ENCODE results near the gene KCNIP1. TPM values are rescaled to one million over a fixed set of nuclear protein-coding genes. Genes with fewer than 3 reads are reported as not detected.

Gene KCNIP1
- total and polyA plus RNA-seq, 2 of the 8 experiments (the other 6 are each of a cell fraction or from before 2014, with no cell fraction given) = 0.52 to 0.83 TPM

- Histone ChIP-seq H3K4me1 (replicated peaks in 1 of 4; ENCODE audit: control insufficient read depth in 3 of 4, insufficient read depth in 4 of 4, low read length in 3 of 4) (peaks cover 14 to 23% (median 21%) of the 10 kb centered on the region in 4 experiments), H4K20me1 (replicated peaks in 1 of 2; ENCODE audit: control insufficient read depth in 1 of 2, insufficient read depth in 2 of 2, low read length in 2 of 2) (no peaks in the 10 kb centered on the region), H2BK5ac (ENCODE audit: low read depth, low read length) (no peak overlapping the region), H2BK120ac (replicated peaks; ENCODE audit: low read depth, low read length) (no peak overlapping the region), H3K56ac (replicated peaks; ENCODE audit: insufficient read length, low read depth, low read length) (no peak overlapping the region), H2AK5ac (ENCODE audit: low read depth, low read length) (no peak overlapping the region), H4K5ac (ENCODE audit: insufficient read length, low read depth, low read length) (no peak overlapping the region), H3K4me2 (ENCODE audit: insufficient read depth in 1 of 2, low read depth in 2 of 2, low read length in 2 of 2) (no peak overlapping the region), H3K36me3 (ENCODE audit: control insufficient read depth in 2 of 4, insufficient read depth in 4 of 4, low read length in 3 of 4) (no peaks in the 10 kb centered on the region), H3K27ac (ENCODE audit: low read depth, low read length) (no peak overlapping the region), H3K4me3 (ENCODE audit: extremely low read depth in 1 of 4, insufficient read depth in 2 of 4, low read depth in 3 of 4, low read length in 4 of 4) (no peak overlapping the region), H3K9me3 (ENCODE audit: insufficient read depth in 2 of 2, low read depth in 1 of 2, low read length in 1 of 2) (no peaks in the 10 kb centered on the region), H3K14ac (ENCODE audit: insufficient read length) (no peak overlapping the region), H3K4ac (replicated peaks; ENCODE audit: insufficient read length, low read depth, low read length) (no peak overlapping the region), H3K79me1 (ENCODE audit: low read depth, low read length) (no peaks in the 10 kb centered on the region), H3K23ac (ENCODE audit: insufficient read length) (no peak overlapping the region), H4K8ac (ENCODE audit: extremely low read depth, insufficient read depth, low read length) (no peak overlapping the region), H2AFZ (ENCODE audit: low read length) (no peak overlapping the region), H2BK12ac (ENCODE audit: low read depth, low read length) (no peak overlapping the region), H2BK15ac (ENCODE audit: low read length) (no peak overlapping the region), H2BK20ac (ENCODE audit: low read length) (no peak overlapping the region), H3K27me3 (replicated peaks in 1 of 4; ENCODE audit: control insufficient read depth in 3 of 4, extremely low read depth in 1 of 4, insufficient read depth in 3 of 4, low read length in 3 of 4) (no peaks in the 10 kb centered on the region), H3K79me2 (ENCODE audit: control insufficient read depth in 1 of 2, insufficient read depth in 2 of 2, low read length in 2 of 2) (no peaks in the 10 kb centered on the region), H3K18ac (ENCODE audit: extremely low read depth, low read length) (no peak overlapping the region), H4K91ac (replicated peaks; ENCODE audit: insufficient read length, low read length) (peak overlapping the region; percentile 42), H3K9ac (replicated peaks in 1 of 4; ENCODE audit: extremely low read depth in 1 of 4, low read depth in 3 of 4, low read length in 3 of 4) (no peak overlapping the region), H3K23me2 (ENCODE audit: low read depth, low read length) (peaks cover 8% of the 10 kb centered on the region; the same call in 1 of the 2 replicates)
- ChIA-PET CTCF (ENCODE audit: partially characterized antibody) (interaction anchor here (0.9 to 30.3 kb wide), 7 partner anchors 8 to 203 kb away, joined by 3 to 982 read pairs (median 22); partner anchors contain the start of gene GABRP), POLR2A (ENCODE audit: partially characterized antibody) (no interaction called here)
- WGBS, 2 experiments (ENCODE audit: extremely low coverage in 1 of 2, insufficient coverage in 1 of 2, insufficient read length in 1 of 2, insufficient replicate concordance in 2 of 2, low coverage in 1 of 2, low lambda C conversion rate in 2 of 2, missing lambda C conversion rate in 1 of 2) = 77% methylated on average over 3 of the region's 3 CpGs; no CpG with 5 or more reads in 1 of the 2 experiments
- no peak for FAIRE-seq
- no peak for DNase-seq (ENCODE audit: low read depth in 1 of 2, low spot score in 2 of 2)
Observed at GRCh38 chr5:170635706-170636105, 131.9 kb downstream of the KCNIP1 start.

Data from H1 (cell line).